Stromal cell of bone marrow (primary cell): ENCODE results near the gene PPARA.
"Not testable (repeated sequence)": the region's sequence is repeated elsewhere in the genome, so short reads cannot be mapped to it uniquely, and the experiment has no call there.

Experiments used
- DNase-seq: peaks from one replicate; pipeline ENCODE4 v3.0.0-alpha.2; 2012; ENCODE audit warnings: low read depth

The PPARA gene

DNA sequence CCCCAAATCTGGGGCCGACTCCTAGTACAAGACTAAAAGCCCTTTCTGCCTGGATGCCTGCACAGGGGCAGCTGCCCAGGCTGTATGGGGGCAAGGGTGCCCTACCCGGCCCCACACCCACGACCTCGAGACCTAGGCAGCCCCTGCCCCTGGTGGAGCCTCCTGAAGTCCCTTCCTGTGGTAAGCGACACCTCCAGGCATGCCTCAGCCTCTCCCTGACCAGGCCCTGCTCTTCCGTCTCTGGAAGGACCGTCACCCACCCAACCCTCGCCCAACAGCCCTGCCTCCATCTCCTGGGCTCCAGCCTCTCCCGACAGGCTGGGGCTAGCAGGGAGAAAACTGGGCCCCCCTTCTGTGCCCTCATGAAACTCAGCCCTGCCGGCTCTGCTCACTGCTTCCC lies 22.8 kb upstream of the PPARA start:
- no peak for DNase-seq

GRCh38 chr22:46128606-46129005 lies 21.7 kb upstream of the PPARA start:
- DNase-seq, result no peak

DNA sequence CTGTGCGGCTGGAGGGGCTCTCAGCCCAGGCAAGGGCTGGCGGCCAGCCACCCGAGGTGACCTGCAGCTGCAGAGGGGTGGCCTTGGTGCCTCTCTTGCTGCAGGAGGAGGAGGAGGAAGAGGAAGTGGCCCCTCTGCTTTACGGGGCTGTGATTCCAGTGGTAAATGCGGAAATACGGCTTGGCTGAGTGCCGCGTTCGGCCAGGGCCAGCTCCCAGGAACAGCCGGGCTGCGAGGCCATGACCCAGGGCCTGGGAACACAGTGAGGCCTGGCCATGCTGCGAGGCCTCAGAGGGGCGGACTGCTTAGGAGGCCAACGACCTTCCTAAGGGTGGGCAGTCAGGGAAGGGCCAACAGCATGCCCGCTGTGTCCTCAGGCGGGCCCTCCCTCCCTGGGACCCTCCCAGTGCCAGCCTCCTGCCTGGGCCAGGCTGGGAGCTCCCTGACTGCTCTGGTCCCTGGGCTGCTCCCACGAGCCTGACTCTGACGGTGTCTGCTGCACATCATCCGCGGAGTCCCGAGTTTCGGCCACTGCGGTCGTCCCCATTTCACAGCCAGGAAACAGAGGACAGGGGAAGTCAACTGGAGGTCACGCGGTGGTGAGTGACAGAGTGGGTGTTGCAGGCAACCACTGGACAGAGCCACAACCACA lies 20.8 kb upstream of the PPARA start:
- no peak for DNase-seq

DNA sequence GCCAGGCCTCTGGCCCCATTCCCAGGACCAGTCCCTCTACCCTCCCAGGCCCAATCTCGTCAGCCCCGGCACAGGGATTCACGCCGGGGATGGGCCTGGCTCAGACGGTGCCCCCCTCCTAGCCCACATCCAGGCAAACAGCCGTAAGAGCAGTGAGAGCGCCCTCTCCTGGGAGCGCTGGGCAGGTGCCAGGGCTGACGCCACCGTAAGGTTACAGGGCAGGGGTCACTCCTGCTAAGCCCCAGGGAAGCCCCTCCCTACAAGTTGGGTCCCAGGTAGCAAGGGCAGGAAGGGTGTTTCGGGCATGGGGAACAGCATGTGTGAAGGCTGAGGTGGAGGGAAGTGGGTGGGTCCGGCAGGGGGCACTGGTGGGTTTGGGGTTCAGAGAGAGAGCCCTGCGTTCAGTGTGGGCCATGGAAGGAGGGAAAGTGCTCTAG lies 19.2 kb upstream of the PPARA start:
- no peak for DNase-seq

- not testable (repeated sequence) for DNase-seq
Observed at GRCh38 chr22:46132193-46132829, 18.0 kb upstream of the PPARA start.

DNA sequence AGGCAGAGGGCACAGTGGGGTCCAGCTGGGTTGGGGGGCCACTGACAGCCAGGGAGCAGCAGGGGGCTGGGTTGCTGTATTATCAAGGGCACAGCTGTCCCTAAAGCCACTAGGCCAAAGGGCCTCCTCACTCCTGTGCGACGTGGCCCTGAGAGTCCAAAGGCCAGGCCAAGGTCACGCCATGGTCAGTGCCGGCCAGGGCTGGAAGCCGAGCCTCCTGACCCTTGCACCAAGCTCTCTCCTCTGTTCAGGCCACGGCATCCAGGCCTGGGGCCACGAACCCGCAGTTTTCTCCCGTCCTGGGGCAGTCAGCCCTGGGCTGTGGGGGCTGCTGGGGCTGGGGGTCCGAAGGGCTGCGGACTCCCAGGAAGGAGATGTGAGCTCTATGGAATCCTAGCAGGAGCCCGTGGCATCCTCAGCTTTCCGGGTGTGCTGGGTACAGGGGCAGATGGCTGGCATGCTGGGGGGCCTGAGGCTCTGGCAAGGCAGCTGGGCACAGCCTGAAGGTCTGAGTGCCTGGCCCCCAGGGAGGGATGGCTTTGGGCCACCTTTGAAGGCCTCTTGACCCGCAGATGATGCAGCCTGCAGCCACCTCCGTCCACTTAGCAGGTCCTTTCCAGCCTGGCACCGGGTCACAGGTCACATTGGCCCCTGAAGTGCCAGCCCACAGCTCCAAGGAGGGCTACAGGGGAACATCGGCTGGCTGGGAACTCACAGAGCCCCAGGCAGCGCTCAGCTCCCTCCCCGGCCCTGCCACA lies 17.3 kb upstream of the PPARA start:
- DNase-seq, result no peak

DNA sequence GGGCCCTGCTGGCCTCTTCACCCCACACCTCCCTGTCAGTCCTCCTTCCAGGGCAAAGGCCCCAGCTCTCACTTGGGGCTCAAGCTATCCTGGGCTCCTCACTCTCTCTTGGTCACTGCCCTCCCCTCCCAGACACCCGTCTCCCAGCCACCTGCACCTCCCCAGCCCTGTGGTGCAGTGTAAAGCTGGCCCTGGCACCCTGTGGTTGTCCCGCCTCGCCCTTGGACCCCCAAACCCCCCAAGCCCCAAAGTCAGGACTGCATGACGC lies 16.8 kb upstream of the PPARA start:
- no peak for DNase-seq

- no peak for DNase-seq
Observed at GRCh38 chr22:46134111-46134705, 16.1 kb upstream of the PPARA start.

- DNase-seq, result no peak
Observed at GRCh38 chr22:46135611-46136485, 14.5 kb upstream of the PPARA start.

DNA sequence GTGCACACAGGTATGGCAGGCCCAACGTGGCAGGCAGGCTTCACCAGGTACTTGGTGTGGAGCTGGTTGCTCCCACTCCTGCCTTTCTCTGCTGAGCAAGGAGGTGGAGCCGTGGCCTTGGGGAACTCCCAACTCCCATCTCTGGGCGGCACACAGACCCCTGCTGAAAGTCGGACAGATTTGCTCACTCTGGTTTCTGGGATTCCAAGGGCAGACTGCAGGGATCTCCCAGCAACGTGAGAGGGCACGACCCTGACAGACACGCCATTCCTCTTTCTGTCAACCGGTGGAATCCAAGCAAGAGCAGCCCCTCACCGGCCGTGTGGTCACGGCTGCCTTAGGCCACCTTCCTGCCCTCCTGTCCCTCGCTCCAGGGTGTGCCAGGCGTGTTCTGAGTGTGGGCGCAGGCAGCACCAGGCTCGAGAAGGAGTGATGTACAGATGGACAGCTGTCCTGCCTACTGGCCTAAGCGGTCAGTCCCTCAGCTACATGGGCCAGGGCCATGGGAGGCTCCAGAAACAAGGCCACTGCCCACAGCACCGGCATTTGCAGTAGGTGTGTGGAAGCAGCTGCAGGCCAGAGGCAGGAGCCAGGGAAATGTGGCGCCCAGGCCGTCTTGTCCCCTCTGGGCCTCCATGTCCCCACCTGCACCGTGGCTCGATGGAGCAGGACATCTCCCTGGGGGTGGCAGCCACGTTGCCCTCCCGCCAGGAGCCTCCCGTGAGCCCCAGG lies 13.7 kb upstream of the PPARA start:
- DNase-seq, result no peak

GRCh38 chr22:46137218-46137766 lies 13.0 kb upstream of the PPARA start:
- no peak for DNase-seq

- DNase-seq, result no peak
Observed at GRCh38 chr22:46138058-46138797, 12.1 kb upstream of the PPARA start.

- not testable (repeated sequence) for DNase-seq
Observed at GRCh38 chr22:46139417-46139816, 10.9 kb upstream of the PPARA start.

GRCh38 chr22:46139895-46140350 lies 10.4 kb upstream of the PPARA start:
- DNase-seq, result no peak

DNA sequence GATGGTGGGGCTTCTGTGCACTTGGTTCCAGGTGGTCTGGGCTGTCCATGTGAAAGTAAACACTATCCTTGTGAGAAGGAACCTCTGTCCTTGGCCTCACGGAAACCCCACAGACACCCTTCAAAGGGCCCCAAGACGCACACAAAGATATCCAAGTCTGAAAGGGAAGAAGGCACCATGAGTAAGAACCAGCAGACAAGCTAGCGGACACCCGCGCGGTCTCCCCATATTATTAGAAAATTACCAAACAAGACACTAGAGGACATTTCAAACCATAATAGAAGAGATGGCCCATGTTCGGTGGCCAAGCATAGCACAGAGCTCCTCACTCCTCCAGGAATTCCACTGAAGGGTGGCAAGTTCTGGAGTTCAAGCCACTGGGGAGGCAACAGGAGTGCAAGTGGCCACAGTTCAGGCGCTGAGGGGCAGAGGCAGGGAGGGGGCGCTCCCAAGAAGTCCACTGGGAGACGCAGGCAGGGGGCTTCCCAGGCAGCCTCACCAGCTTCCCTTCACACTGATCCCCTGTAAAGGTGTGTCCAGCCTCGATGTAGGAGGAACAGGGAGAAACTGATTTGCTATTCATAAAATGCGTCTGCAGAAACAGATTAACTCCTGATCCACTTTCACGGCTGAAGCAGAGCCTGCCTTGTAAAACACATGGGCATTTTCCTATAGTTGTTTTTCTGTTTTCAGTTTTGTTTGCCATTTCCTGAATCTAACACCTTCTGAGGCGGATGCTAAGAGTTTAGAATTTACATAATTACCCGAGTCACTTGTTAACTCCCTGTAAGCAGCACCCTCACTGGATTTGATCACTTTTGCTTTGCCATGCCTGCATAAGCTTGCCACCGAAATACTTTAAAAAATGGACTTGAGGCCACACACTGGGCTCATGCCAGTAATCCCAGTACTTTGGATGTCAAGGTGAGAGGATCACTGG lies 9.1 kb upstream of the PPARA start:
- DNase-seq, result no peak

DNA sequence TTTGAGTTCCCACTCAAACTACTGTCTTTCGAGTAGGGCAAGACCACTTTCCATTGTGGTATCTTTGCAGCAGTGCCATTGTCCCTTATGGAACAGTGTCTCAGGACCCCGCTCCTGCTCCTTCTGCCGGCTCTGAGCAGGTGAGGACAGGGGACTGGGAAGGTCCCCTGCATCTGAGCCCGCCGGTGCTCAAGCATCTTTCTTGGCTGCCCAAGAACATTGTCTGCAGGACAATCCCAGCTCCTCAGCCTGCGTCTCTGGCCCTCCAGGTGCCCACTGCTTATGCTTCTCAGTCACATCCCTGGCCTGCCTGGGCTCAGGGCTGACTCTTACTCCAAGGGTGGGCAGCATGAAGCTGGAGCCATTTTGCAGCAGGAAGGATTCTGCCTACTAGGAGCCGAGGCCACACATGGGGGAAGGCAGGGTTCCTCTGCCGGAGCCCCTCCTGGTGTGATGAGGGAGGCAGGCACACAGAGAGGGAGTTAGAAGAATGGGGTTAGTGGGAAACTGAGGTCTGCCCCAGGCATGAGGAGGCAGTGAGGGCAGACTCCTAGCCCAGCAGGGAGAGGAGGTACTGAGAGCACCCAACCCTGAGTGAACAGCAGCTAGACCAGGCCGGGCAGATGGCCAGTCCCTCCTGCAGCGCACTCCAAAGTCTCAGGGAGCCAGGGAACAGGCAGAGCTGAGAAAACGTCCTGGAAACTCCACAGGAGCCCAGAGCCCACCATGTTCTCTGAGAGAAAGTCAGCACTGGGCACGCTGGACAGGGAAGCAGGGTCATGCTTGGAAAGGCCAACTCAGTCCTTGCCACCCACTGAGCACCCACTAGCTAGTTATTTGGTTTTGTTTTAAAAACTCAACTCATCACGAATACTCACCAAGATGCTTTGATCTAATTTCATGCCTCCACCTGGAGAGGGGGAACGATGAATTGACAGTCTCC lies 7.5 kb upstream of the PPARA start:
- no peak for DNase-seq

DNA sequence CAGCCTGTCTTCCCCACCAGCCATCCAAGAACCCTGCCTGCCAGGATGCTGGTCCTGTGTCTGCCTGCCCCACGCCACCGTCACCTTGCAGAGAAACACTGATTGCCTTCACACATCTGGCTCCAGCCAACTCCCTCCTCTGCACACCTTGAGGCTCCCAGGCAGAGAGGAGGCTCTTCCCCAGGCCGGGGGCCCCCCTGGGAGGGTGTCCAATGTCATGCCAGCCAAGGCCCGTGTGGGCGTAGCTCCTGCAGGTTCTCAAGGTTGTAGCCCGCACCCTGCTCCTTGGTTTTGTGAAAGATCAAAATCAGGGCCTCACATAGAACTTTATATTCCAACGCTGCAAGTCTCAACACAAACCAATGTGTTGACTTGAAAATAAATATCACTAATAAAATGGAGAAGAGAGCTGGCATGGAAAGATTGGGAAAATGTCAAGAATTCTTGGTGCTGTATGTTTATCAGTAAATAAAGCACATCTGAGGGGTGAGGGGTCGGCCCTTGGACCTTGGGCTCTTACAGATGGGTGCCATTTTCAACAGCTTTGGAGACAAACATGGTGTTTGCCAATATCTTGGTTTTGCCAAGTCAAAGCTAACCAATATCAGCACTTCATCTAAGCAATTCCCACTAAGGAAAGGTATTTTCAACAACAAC lies 6.7 kb upstream of the PPARA start:
- DNase-seq, result no peak
